ENCODE data around the gene INS.

GRCh38 chr11:2167141-2168045 lies 6.4 kb upstream of the INS start:
- TF ChIP-seq, protein P1, sequence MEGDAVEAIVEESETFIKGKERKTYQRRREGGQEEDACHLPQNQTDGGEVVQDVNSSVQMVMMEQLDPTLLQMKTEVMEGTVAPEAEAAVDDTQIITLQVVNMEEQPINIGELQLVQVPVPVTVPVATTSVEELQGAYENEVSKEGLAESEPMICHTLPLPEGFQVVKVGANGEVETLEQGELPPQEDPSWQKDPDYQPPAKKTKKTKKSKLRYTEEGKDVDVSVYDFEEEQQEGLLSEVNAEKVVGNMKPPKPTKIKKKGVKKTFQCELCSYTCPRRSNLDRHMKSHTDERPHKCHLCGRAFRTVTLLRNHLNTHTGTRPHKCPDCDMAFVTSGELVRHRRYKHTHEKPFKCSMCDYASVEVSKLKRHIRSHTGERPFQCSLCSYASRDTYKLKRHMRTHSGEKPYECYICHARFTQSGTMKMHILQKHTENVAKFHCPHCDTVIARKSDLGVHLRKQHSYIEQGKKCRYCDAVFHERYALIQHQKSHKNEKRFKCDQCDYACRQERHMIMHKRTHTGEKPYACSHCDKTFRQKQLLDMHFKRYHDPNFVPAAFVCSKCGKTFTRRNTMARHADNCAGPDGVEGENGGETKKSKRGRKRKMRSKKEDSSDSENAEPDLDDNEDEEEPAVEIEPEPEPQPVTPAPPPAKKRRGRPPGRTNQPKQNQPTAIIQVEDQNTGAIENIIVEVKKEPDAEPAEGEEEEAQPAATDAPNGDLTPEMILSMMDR (IDR thresholded peaks at IDR 0.05) = no peak
- no peak for TF ChIP-seq POLR2A (IDR thresholded peaks at IDR 0.05)

Measured in esophagus squamous epithelium (tissue), 4 donors.